HepG2 (cell line): Measurements from ENCODE around the gene SLC16A7. TPM values are rescaled to one million over a fixed set of nuclear protein-coding genes. Genes with fewer than 3 reads are reported as not detected.

Experiments
- ATAC-seq: fragments of 200-7000 bp; cut with Tn5 transposase; 3 replicates; pipeline ENCODE4 v1.9.1; 2020; ENCODE audit warnings: mild to moderate bottlenecking, moderate library complexity
- BruUV-seq: library from RNA; stranded (reverse); fragments of 400-500 nt; replicated peaks from 2 replicates; lab custom pipeline; 2021; lab: Mats Ljungman, UMichigan
- CTCF ChIA-PET: fragments of 300-600 bp; formaldehyde crosslinking; extraction: SDS; loops from one replicate; lab custom pipeline; 2021; ENCODE audit warnings: low total read pairs, inconsistent platforms, low intra/inter-chr PET ratio; lab: Yijun Ruan, JAX
- POLR2A ChIA-PET: fragments of 350-600 bp; sonication (Branson Sonifier 250); formaldehyde crosslinking; loops from one replicate; lab custom pipeline; 2020; ENCODE audit warnings: antibody characterized with exemption, inconsistent platforms; lab: Yijun Ruan, JAX
- DNase-seq: peaks from one replicate; pipeline ENCODE4 v3.0.0-alpha.2; 2015; ENCODE audit warnings: low spot score
- FAIRE-seq: peaks from 3 replicates; lab custom pipeline; 2011; peaks lifted over from hg19 to GRCh38; lab: Jason Lieb, UNC
- H2AFZ ChIP-seq: one replicate; pipeline ENCODE4 v1.6.1; 2011; ENCODE audit warnings: low read length, inconsistent platforms
- H3K27ac ChIP-seq: fragments of 300-600 bp; 3 replicates; pipeline ENCODE4 v1.8.0; 2011; ENCODE audit warnings: mixed run types, mild to moderate bottlenecking, mixed read lengths, low read length, inconsistent platforms; ENCODE audit not compliant: insufficient read depth; ENCODE audit errors: extremely low read length
- H3K27me3 ChIP-seq, 2 experiments: fragments of 200-600 bp in 1 of 2; 2 replicates in 1 of 2; 3 replicates in 1 of 2; pipeline versions ENCODE4 v1.6.0 to v1.8.0; 2011; ENCODE audit warnings: low read length in 2 of 2, mild to moderate bottlenecking in 2 of 2, moderate library complexity in 2 of 2, inconsistent platforms in 1 of 2; ENCODE audit not compliant: insufficient read depth in 2 of 2, control insufficient read depth in 1 of 2
- H3K36me3 ChIP-seq, 2 experiments: fragments of 200-600 bp in 1 of 2; replicated peaks in 1 of 2; 2 replicates in 1 of 2; 3 replicates in 1 of 2; pipeline versions ENCODE4 v1.5.1 to v1.8.0; 2011; ENCODE audit warnings: low read length in 2 of 2, inconsistent platforms in 1 of 2; ENCODE audit not compliant: insufficient read depth in 2 of 2, control insufficient read depth in 1 of 2
- H3K4me1 ChIP-seq: 2 replicates; pipeline ENCODE4 v1.5.1; 2012; ENCODE audit warnings: low read length, inconsistent platforms; ENCODE audit not compliant: insufficient read depth
- H3K4me2 ChIP-seq: 2 replicates; pipeline ENCODE4 v1.6.0; 2011; ENCODE audit warnings: low read depth, low read length, inconsistent platforms
- H3K4me3 ChIP-seq, 3 experiments: fragments of 200-600 bp in 1 of 3; sonication (generic), shearing (Covaris generic) in 1 of 3; replicated peaks in 1 of 3; 2 replicates each; pipeline ENCODE4 v1.5.1; 2011 to 2016; ENCODE audit warnings: low read length in 3 of 3, inconsistent platforms in 2 of 3, low read depth in 2 of 3, mild to moderate bottlenecking in 2 of 3, control low read depth in 1 of 3, mixed read lengths in 1 of 3; ENCODE audit not compliant: insufficient read depth in 1 of 3
- H3K79me2 ChIP-seq: one replicate; pipeline ENCODE4 v1.6.1; 2011; ENCODE audit warnings: low read length, inconsistent platforms; ENCODE audit not compliant: insufficient read depth
- H3K9ac ChIP-seq: 2 replicates; pipeline ENCODE4 v1.6.0; 2011; ENCODE audit warnings: mild to moderate bottlenecking, low read depth, low read length, inconsistent platforms; ENCODE audit not compliant: insufficient read depth
- H3K9me3 ChIP-seq: 2 replicates; pipeline ENCODE4 v1.5.1; 2012; ENCODE audit warnings: mild to moderate bottlenecking, low read length
- H4K20me1 ChIP-seq: 2 replicates; pipeline ENCODE4 v1.6.0; 2011; ENCODE audit warnings: inconsistent platforms, mild to moderate bottlenecking, low read length, moderate library complexity; ENCODE audit not compliant: insufficient read depth
- CBX1 ChIP-seq: IDR thresholded peaks from one replicate; pipeline ENCODE4 v1.6.1; 2016; ENCODE audit warnings: antibody characterized with exemption, low read depth
- CHCHD3 ChIP-seq: sonication (generic); formaldehyde crosslinking; IDR thresholded peaks from 2 replicates; pipeline ENCODE4 v1.8.0; 2022; ENCODE audit warnings: mild to moderate bottlenecking, missing genetic modification reagents, moderate library complexity
- ELF1 ChIP-seq: sonication (generic); formaldehyde crosslinking; IDR thresholded peaks from 2 replicates; pipeline ENCODE4 v1.4.0; 2020; ENCODE audit warnings: missing genetic modification reagents
- FOXA1 ChIP-seq, 2 experiments: fragments of 450-650 bp in 1 of 2; sonication (generic) in 1 of 2; formaldehyde crosslinking in 1 of 2; IDR thresholded peaks; 2 replicates each; pipeline versions ENCODE4 v1.4.0 to v1.6.1; 2016 to 2020; ENCODE audit warnings: missing genetic modification reagents in 1 of 2
- MAZ ChIP-seq, 2 experiments: sonication (generic) in 1 of 2; formaldehyde crosslinking in 1 of 2; IDR thresholded peaks; 2 replicates each; pipeline versions ENCODE4 v1.5.0 to v1.6.1; 2012 to 2020; ENCODE audit warnings: low read depth in 2 of 2, mild to moderate bottlenecking in 2 of 2, borderline replicate concordance in 1 of 2, improper control_type of control experiment in 1 of 2, low read length in 1 of 2, missing genetic modification reagents in 1 of 2, moderate library complexity in 1 of 2
- MTA3 ChIP-seq: sonication (generic); formaldehyde crosslinking; IDR thresholded peaks from 2 replicates; pipeline ENCODE4 v1.4.0; 2020; ENCODE audit warnings: missing genetic modification reagents
- NKX3-1 ChIP-seq: sonication (generic); formaldehyde crosslinking; IDR thresholded peaks from 2 replicates; pipeline ENCODE4 v1.5.0; 2020; ENCODE audit warnings: missing genetic modification reagents
- PHB2 ChIP-seq: fragments of 450-650 bp; IDR thresholded peaks from 2 replicates; pipeline ENCODE4 v1.6.1; 2018; ENCODE audit not compliant: partially characterized antibody
- TBL1XR1 ChIP-seq: fragments of 150-350 bp; IDR thresholded peaks from 2 replicates; pipeline ENCODE4 v1.6.1; 2014; ENCODE audit warnings: borderline replicate concordance, low read length; ENCODE audit not compliant: partially characterized antibody
- ZBTB39 ChIP-seq: sonication (generic); formaldehyde crosslinking; IDR thresholded peaks from 2 replicates; pipeline ENCODE4 v1.5.0; 2020; ENCODE audit warnings: missing genetic modification reagents
- ZBTB42 ChIP-seq: sonication (generic); formaldehyde crosslinking; IDR thresholded peaks from 2 replicates; pipeline ENCODE4 v1.5.0; 2020; ENCODE audit warnings: mild to moderate bottlenecking, missing genetic modification reagents
- ZBTB49 ChIP-seq: sonication (generic); formaldehyde crosslinking; IDR thresholded peaks from 2 replicates; pipeline ENCODE4 v1.4.0; 2020; ENCODE audit warnings: missing genetic modification reagents, borderline replicate concordance
- ZNF205 ChIP-seq: IDR thresholded peaks from 2 replicates; pipeline ENCODE4 v1.6.1; 2018; ENCODE audit warnings: missing biosample characterization, missing genetic modification reagents
- ZNF747 ChIP-seq: sonication (generic); formaldehyde crosslinking; IDR thresholded peaks from 2 replicates; pipeline ENCODE4 v1.8.1; 2023; ENCODE audit warnings: missing genetic modification reagents, mild to moderate bottlenecking, borderline replicate concordance
- in situ Hi-C: cut with HindIII; loops from 2 replicates; pipeline ENCODE4 v1.10.0; 2017; ENCODE audit warnings: low pct_unique_long_range_greater_than_20kb; ENCODE audit not compliant: extremely low pct_ligation_motif_present
- intact Hi-C: fragments of 100-400 bp; cut with micrococcal nuclease; formaldehyde crosslinking; loops from one replicate; pipeline ENCODE4 v1.10.0; 2022; ENCODE audit not compliant: unreplicated experiment
- polyA plus RNA-seq, 8 experiments: library from polyadenylated mRNA; depleted of rRNA in 3 of 8; stranded (reverse) in 7 of 8; unstranded in 1 of 8; fragments of >200 nt; fragmentation: Illumina TruSeq in 4 of 8; extraction: Trizol in 4 of 8; gene quantifications; 2 replicates each; pipeline versions ENCODE4 v1.2.1 to v1.2.3, GENCODE V29; 2011 to 2016; ENCODE audit warnings: low read depth in 4 of 8, missing spikeins in 1 of 8, mixed read lengths in 1 of 8; ENCODE audit not compliant: insufficient read depth in 1 of 8
- total RNA-seq, 5 experiments: library from RNA; depleted of rRNA; stranded (reverse); fragments of >200 nt; fragmentation: Illumina TruSeq; extraction: Trizol; gene quantifications; 2 replicates each; pipeline ENCODE4 v1.2.3, GENCODE V29; 2016; ENCODE audit warnings: low read depth in 1 of 5
- TF ChIP-seq, protein P1 (sequence below): sonication (generic); formaldehyde crosslinking; IDR thresholded peaks from 2 replicates; pipeline ENCODE4 v1.8.0; 2022; ENCODE audit warnings: mild to moderate bottlenecking, missing genetic modification reagents, moderate library complexity

Gene SLC16A7
- total and polyA plus RNA-seq, 2 of the 13 experiments (the other 11 are each of a cell fraction or from before 2014, with no cell fraction given) = 1.3 to 1.6 TPM

- in situ Hi-C loops (no loop called here), intact Hi-C loops (no loop called here)
- no TSS peak for BruUV-seq
- Histone ChIP-seq H3K27me3 (peaks cover 0 to 11% of the 10 kb centered on the region in 2 experiments; a peak in 1 of 5 replicates), H3K27ac (no peak overlapping the region), H3K9me3 (no peaks in the 10 kb centered on the region), H3K79me2 (no peaks in the 10 kb centered on the region), H3K4me3 (no peak overlapping the region), H2AFZ (no peak overlapping the region), H3K4me2 (no peak overlapping the region), H3K9ac (no peak overlapping the region), H4K20me1 (no peaks in the 10 kb centered on the region), H3K4me1 (peaks cover 8% of the 10 kb centered on the region; the same call in 1 of the 2 replicates), H3K36me3 (no peaks in the 10 kb centered on the region)
- ChIA-PET CTCF (no interaction called here), POLR2A (no interaction called here)
- no peak for DNase-seq
- TF ChIP-seq ZBTB49 (CRISPR knock-in tag) (no peak), MTA3 (CRISPR knock-in tag) (no peak), FOXA1 (IDR thresholded peaks at IDR 0.05) (no peak), FOXA1 (CRISPR knock-in tag; IDR thresholded peaks at IDR 0.05) (no peak), CBX1 (no peak), PHB2 (no peak), CHCHD3 (no peak), ELF1 (CRISPR knock-in tag) (no peak), TBL1XR1 (no peak), ZNF205 (no peak), ZBTB39 (CRISPR knock-in tag) (no peak), MAZ (IDR thresholded peaks at IDR 0.05; ENCODE audit: borderline replicate concordance, low read depth, low read length) (no peak), MAZ (CRISPR knock-in tag; IDR thresholded peaks at IDR 0.05; ENCODE audit: low read depth) (no peak), NKX3-1 (no peak), ZNF747 (CRISPR knock-in tag) (no peak), ZBTB42 (CRISPR knock-in tag) (no peak)
- TF ChIP-seq, protein P1, sequence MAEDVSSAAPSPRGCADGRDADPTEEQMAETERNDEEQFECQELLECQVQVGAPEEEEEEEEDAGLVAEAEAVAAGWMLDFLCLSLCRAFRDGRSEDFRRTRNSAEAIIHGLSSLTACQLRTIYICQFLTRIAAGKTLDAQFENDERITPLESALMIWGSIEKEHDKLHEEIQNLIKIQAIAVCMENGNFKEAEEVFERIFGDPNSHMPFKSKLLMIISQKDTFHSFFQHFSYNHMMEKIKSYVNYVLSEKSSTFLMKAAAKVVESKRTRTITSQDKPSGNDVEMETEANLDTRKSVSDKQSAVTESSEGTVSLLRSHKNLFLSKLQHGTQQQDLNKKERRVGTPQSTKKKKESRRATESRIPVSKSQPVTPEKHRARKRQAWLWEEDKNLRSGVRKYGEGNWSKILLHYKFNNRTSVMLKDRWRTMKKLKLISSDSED = no peak
- FAIRE-seq = no peak
- no peak for ATAC-seq
These were observed 4.3 kb downstream of the SLC16A7 start for GRCh38 chr12:59600171-59600570.
